SK-N-SH treated with all-trans-retinoic acid at 6 μM for 48 hours (cell line): ENCODE data around the gene PARVB.

Source experiments
- ARNTL ChIP-seq: fragments of 450-650 bp; formaldehyde crosslinking; IDR thresholded peaks from 2 replicates; pipeline ENCODE4 v1.5.0; 2020; ENCODE audit warnings: low read depth, mild to moderate bottlenecking, moderate library complexity, borderline replicate concordance
- ESRRG ChIP-seq: fragments of 250-450 bp; sonication (Bioruptor Pico); IDR thresholded peaks from 2 replicates; pipeline ENCODE4 v1.6.1; 2021; ENCODE audit warnings: mild to moderate bottlenecking
- POU6F1 ChIP-seq: fragments of 250-450 bp; sonication (Bioruptor Pico); IDR thresholded peaks from 2 replicates; pipeline ENCODE4 v1.8.0; 2021; ENCODE audit warnings: low read depth, mild to moderate bottlenecking, moderate library complexity, borderline replicate concordance
- RARB ChIP-seq: fragments of 250-450 bp; sonication (Bioruptor Pico); IDR thresholded peaks from 2 replicates; pipeline ENCODE4 v1.8.0; 2021; ENCODE audit warnings: mild to moderate bottlenecking, moderate library complexity
- SNAI2 ChIP-seq: fragments of 250-450 bp; sonication (Bioruptor Pico); IDR thresholded peaks from 2 replicates; pipeline ENCODE4 v1.5.0; 2020; ENCODE audit warnings: mild to moderate bottlenecking, moderate library complexity
- TOX ChIP-seq: fragments of 250-450 bp; sonication (Bioruptor Pico); IDR thresholded peaks from 2 replicates; pipeline ENCODE4 v1.8.0; 2021; ENCODE audit warnings: mild to moderate bottlenecking, moderate library complexity, borderline replicate concordance
- ZFP3 ChIP-seq: fragments of 250-450 bp; sonication (Bioruptor Pico); IDR thresholded peaks from 2 replicates; pipeline ENCODE4 v1.5.0; 2020; ENCODE audit warnings: mild to moderate bottlenecking, moderate library complexity
- ZNF565 ChIP-seq: fragments of 450-650 bp; formaldehyde crosslinking; conservative IDR thresholded peaks from 2 replicates; pipeline ENCODE4 v1.5.0; 2020; ENCODE audit warnings: low read depth, mild to moderate bottlenecking, moderate library complexity
- ZNF70 ChIP-seq: fragments of 450-650 bp; formaldehyde crosslinking; IDR thresholded peaks from 2 replicates; pipeline ENCODE4 v1.5.0; 2020; ENCODE audit warnings: mild to moderate bottlenecking, moderate library complexity
- TF ChIP-seq, protein P1 (sequence below): fragments of 250-450 bp; sonication (Bioruptor Pico); IDR thresholded peaks from 2 replicates; pipeline ENCODE4 v1.5.1; 2020; ENCODE audit warnings: low read depth, mild to moderate bottlenecking, moderate library complexity
- TF ChIP-seq, protein P2 (sequence below): fragments of 250-450 bp; sonication (Bioruptor Pico); IDR thresholded peaks from 2 replicates; pipeline ENCODE4 v1.8.0; 2020; ENCODE audit warnings: mild to moderate bottlenecking, moderate library complexity, borderline replicate concordance

GRCh38 chr22:44002997-44003396, 21.1 kb upstream of the PARVB start:
- TF ChIP-seq ESRRG (CRISPR knock-in tag) (no peak), POU6F1 (no peak), ZNF565 (CRISPR knock-in tag) (no peak), RARB (CRISPR knock-in tag) (no peak), ZNF70 (CRISPR knock-in tag) (no peak), TOX (no peak), SNAI2 (CRISPR knock-in tag) (no peak), ZFP3 (CRISPR knock-in tag) (no peak), ARNTL (no peak)
- TF ChIP-seq, protein P1, sequence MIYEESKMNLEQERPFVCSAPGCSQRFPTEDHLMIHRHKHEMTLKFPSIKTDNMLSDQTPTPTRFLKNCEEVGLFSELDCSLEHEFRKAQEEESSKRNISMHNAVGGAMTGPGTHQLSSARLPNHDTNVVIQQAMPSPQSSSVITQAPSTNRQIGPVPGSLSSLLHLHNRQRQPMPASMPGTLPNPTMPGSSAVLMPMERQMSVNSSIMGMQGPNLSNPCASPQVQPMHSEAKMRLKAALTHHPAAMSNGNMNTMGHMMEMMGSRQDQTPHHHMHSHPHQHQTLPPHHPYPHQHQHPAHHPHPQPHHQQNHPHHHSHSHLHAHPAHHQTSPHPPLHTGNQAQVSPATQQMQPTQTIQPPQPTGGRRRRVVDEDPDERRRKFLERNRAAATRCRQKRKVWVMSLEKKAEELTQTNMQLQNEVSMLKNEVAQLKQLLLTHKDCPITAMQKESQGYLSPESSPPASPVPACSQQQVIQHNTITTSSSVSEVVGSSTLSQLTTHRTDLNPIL (CRISPR knock-in tag): no peak
- TF ChIP-seq, protein P2, sequence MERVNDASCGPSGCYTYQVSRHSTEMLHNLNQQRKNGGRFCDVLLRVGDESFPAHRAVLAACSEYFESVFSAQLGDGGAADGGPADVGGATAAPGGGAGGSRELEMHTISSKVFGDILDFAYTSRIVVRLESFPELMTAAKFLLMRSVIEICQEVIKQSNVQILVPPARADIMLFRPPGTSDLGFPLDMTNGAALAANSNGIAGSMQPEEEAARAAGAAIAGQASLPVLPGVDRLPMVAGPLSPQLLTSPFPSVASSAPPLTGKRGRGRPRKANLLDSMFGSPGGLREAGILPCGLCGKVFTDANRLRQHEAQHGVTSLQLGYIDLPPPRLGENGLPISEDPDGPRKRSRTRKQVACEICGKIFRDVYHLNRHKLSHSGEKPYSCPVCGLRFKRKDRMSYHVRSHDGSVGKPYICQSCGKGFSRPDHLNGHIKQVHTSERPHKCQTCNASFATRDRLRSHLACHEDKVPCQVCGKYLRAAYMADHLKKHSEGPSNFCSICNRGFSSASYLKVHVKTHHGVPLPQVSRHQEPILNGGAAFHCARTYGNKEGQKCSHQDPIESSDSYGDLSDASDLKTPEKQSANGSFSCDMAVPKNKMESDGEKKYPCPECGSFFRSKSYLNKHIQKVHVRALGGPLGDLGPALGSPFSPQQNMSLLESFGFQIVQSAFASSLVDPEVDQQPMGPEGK (CRISPR knock-in tag): no peak
